ENCODE measurements around the gene CCDC121.

CCDC121 gene

GRCh38 chr2:27588308-27588707 is 40.5 kb downstream of the CCDC121 start:
- no peak overlapping the region for H3K4me2 ChIP-seq (ENCODE audit: low read length)
- TF ChIP-seq, protein P1, sequence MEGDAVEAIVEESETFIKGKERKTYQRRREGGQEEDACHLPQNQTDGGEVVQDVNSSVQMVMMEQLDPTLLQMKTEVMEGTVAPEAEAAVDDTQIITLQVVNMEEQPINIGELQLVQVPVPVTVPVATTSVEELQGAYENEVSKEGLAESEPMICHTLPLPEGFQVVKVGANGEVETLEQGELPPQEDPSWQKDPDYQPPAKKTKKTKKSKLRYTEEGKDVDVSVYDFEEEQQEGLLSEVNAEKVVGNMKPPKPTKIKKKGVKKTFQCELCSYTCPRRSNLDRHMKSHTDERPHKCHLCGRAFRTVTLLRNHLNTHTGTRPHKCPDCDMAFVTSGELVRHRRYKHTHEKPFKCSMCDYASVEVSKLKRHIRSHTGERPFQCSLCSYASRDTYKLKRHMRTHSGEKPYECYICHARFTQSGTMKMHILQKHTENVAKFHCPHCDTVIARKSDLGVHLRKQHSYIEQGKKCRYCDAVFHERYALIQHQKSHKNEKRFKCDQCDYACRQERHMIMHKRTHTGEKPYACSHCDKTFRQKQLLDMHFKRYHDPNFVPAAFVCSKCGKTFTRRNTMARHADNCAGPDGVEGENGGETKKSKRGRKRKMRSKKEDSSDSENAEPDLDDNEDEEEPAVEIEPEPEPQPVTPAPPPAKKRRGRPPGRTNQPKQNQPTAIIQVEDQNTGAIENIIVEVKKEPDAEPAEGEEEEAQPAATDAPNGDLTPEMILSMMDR (IDR thresholded peaks at IDR 0.05): no peak

DNA sequence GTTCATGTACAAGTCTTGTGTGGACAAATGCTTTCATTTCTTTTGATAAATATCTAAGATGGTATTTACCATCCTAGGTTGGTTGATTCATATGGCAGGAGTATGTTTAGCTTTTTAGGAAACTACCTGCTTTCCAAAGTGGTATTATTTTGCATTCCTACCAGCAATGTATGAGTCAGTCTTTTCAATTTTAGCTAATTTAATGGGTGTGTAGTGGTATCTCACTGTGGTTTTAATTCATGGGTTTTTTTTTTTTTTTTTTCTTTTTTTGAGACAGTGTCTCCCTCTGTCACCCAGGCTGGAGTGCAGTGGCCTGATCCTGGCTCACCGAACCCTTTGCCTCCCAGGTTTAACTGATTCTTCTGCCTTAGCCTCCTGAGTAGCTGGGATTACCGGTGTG is 41.8 kb downstream of the CCDC121 start:
- no peaks in the 10 kb centered on the region for H3K36me3 ChIP-seq (ENCODE audit: control insufficient read depth, insufficient read depth, low read length)
- no peaks in the 10 kb centered on the region for H3K27me3 ChIP-seq (ENCODE audit: control insufficient read depth, insufficient read depth, low read length)
- H3K4me3 ChIP-seq (ENCODE audit: low read depth, low read length): no peak overlapping the region
- no peak overlapping the region for H3K9ac ChIP-seq
- peaks cover 28% of the 10 kb centered on the region for H3K79me2 ChIP-seq
- no peak overlapping the region for H2AFZ ChIP-seq
- H3K9me3 ChIP-seq (ENCODE audit: control insufficient read depth, low read length): no peaks in the 10 kb centered on the region
- TF ChIP-seq, protein P1 (IDR thresholded peaks at IDR 0.05): no peak
- no peak overlapping the region for H3K27ac ChIP-seq
- H3K4me1 ChIP-seq: peaks cover 8% of the 10 kb centered on the region
- no peak overlapping the region for H3K4me2 ChIP-seq (ENCODE audit: low read length)

More at GRCh38 chr2:27588308-27588707, 40.5 kb downstream of the CCDC121 start:
- no peak overlapping the region for H3K27ac ChIP-seq
- H3K36me3 ChIP-seq (ENCODE audit: control insufficient read depth, insufficient read depth, low read length): no peaks in the 10 kb centered on the region
- no peaks in the 10 kb centered on the region for H3K27me3 ChIP-seq (ENCODE audit: control insufficient read depth, insufficient read depth, low read length)
- no peak overlapping the region for H3K4me3 ChIP-seq (ENCODE audit: low read depth, low read length)
- no peaks in the 10 kb centered on the region for H3K9me3 ChIP-seq (ENCODE audit: control insufficient read depth, low read length)
- H3K9ac ChIP-seq: no peak overlapping the region
- H3K4me1 ChIP-seq: peaks cover 8% of the 10 kb centered on the region
- H2AFZ ChIP-seq: no peak overlapping the region
- H3K79me2 ChIP-seq: peaks cover 32% of the 10 kb centered on the region

DNA sequence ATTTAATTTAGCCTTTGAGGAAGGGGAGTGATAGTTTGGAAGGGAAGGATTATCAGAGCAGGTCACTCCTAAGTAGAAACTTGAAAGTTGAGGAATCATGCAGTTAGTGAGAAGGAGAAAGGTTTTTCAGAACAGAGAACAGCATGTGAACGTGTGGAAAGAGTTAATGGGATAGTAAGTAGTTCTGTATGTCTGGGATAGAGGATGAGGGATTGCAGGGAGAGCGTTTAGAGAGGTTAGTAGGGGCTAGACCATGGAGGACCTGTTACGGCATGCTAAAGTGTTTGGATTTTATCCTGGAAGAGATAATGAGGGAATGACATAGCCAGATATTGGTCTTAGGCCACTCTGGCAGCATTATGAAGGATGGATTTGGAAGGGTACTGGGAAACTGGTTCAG is 44.2 kb downstream of the CCDC121 start:
- TF ChIP-seq, protein P1 (IDR thresholded peaks at IDR 0.05): no peak
- no peak overlapping the region for H2AFZ ChIP-seq
- no peaks in the 10 kb centered on the region for H3K9me3 ChIP-seq (ENCODE audit: control insufficient read depth, low read length)
- no peaks in the 10 kb centered on the region for H3K36me3 ChIP-seq (ENCODE audit: control insufficient read depth, insufficient read depth, low read length)
- H3K79me2 ChIP-seq: peaks cover 24% of the 10 kb centered on the region
- H3K27me3 ChIP-seq (ENCODE audit: control insufficient read depth, insufficient read depth, low read length): no peaks in the 10 kb centered on the region
- peaks cover 8% of the 10 kb centered on the region for H3K4me1 ChIP-seq
- H3K4me2 ChIP-seq (ENCODE audit: low read length): no peak overlapping the region
- H3K9ac ChIP-seq: no peak overlapping the region
- H3K4me3 ChIP-seq (ENCODE audit: low read depth, low read length): no peak overlapping the region
- no peak overlapping the region for H3K27ac ChIP-seq

GRCh38 chr2:27583390-27583915 is 45.4 kb downstream of the CCDC121 start:
- Histone ChIP-seq H3K9me3 (ENCODE audit: control insufficient read depth, low read length) (no peaks in the 10 kb centered on the region), H3K79me2 (peaks cover 24% of the 10 kb centered on the region), H3K27ac (peak overlapping the region; percentile 58), H3K36me3 (ENCODE audit: control insufficient read depth, insufficient read depth, low read length) (no peaks in the 10 kb centered on the region), H2AFZ (peak overlapping the region; percentile 88), H3K4me2 (ENCODE audit: low read length) (peak overlapping the region; percentile 57), H3K4me3 (ENCODE audit: low read depth, low read length) (peak overlapping the region; percentile 66), H3K4me1 (peaks cover 8% of the 10 kb centered on the region), H3K9ac (no peak overlapping the region), H3K27me3 (ENCODE audit: control insufficient read depth, insufficient read depth, low read length) (no peaks in the 10 kb centered on the region)
- TF ChIP-seq, protein P1 (IDR thresholded peaks at IDR 0.05): no peak
